Activated T-cell treated with anti-CD3 and anti-CD28 coated beads, Interleukin-2, amount 50 U/mL, for 72 hours (primary cell): ENCODE data around the gene WWOX. TPM values are rescaled to one million over a fixed set of nuclear protein-coding genes. Genes with fewer than 3 reads are reported as not detected.

Experiments
- ATAC-seq, 2 donors: fragments of 150-1000 bp; cut with Tn5 transposase; replicated peaks in 1 of 2; 2 replicates each; pipeline ENCODE4 v1.10.0; 2021; ENCODE audit warnings: moderate library complexity in 2 of 2, mild to moderate bottlenecking in 1 of 2
- DNase-seq, 2 donors: peaks; one replicate each; pipeline ENCODE4 v3.0.0; 2021 to 2022; ENCODE audit warnings: mixed read lengths in 1 of 2
- H3K27ac Mint-ChIP-seq: one replicate; pipeline ENCODE4 v1.8.0; 2022; ENCODE audit warnings: mild to moderate bottlenecking, moderate library complexity, mixed read lengths
- H3K27me3 Mint-ChIP-seq: one replicate; pipeline ENCODE4 v1.8.0; 2022; ENCODE audit warnings: low read depth, mixed read lengths
- H3K36me3 Mint-ChIP-seq, 2 donors: one replicate each; pipeline ENCODE4 v1.8.0; 2022; ENCODE audit warnings: mixed read lengths in 2 of 2, mild to moderate bottlenecking in 1 of 2; ENCODE audit not compliant: insufficient read depth in 2 of 2
- H3K4me1 Mint-ChIP-seq: one replicate; pipeline ENCODE4 v1.8.0; 2022; ENCODE audit warnings: low read depth, mixed read lengths
- H3K4me3 Mint-ChIP-seq, 2 donors: one replicate each; pipeline ENCODE4 v1.8.0; 2022; ENCODE audit warnings: mild to moderate bottlenecking in 2 of 2, mixed read lengths in 2 of 2, moderate library complexity in 2 of 2
- H3K9me3 Mint-ChIP-seq, 2 donors: one replicate each; pipeline ENCODE4 v1.8.0; 2022; ENCODE audit warnings: mixed read lengths in 2 of 2
- total RNA-seq, 2 donors: library from RNA; stranded (reverse); gene quantifications; one replicate each; pipeline ENCODE4 v1.2.3, GENCODE V29; 2022

WWOX gene
- total RNA-seq, 2 donors from 2014 or later: 21.2 to 21.5 TPM

DNA sequence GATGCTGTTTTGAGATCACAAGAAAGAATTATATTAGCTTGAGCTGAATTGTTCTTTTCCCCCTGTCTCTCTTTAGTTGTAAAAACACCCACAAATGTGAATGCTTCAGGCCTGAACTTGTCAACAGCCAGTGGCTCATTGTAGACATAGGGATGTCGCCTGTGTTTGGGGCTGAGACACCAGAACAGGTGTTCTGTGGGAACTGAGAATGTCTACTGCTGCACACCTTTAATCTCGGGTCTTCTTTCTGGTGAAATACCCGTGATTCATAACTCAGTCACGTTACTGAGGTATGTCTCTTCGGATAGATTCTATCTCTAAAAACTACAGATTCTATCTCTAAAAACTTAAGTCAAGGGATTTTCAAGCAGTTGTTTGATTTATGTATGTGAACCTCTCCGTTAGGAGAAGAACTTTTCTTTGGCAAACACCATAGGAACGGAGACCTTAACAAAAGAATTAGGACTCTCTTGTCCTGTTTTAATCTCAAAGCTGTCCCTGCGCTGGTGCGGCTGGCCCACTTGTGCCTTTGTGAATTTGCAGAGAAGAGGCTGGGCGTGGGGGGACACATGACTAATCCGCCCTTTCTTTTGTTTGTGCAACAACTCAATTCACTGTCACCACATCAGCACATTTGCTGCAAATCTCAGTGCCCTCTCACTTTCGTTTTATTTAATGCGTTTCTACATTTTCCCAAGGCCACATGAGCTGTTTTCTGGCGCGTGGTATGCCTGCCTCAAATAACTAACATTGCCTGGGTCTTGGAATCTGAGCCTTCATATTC lies 858.1 kb downstream of the WWOX start:
- Mint-ChIP-seq H3K36me3 (peaks cover 0 to 3% of the 10 kb centered on the region in 2 donors), H3K9me3 (peaks cover 4 to 11% of the 10 kb centered on the region in 2 donors), H3K4me1 (peaks cover 26% of the 10 kb centered on the region), H3K27ac (peak overlapping the region; percentile 94), H3K4me3 (peak overlapping the region; percentile 16 to 71), H3K27me3 (peaks cover 6% of the 10 kb centered on the region)
- peak; percentile 67 to 68 for ATAC-seq
- DNase-seq: peak; percentile 24 to 53

DNA sequence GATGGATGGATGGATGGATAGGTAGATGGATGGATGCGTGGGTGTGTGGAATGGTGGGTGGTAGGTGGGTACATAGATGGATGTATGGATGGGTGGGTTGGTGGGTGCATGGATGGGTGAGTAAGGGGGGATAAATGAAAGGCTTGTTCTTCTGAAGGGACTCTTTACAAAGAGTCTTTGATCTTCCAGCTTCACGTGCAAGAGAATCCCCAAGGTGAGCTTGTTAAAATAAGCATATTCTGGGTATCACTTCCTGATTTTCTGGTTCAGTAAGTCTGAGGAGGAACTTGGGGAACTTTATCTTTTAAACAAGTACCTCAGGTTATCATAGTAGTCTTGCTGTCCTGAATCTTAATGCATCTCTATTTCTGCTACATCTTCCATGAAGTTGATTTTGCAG lies 862.0 kb downstream of the WWOX start:
- Mint-ChIP-seq H3K27ac (peak overlapping the region; percentile 92), H3K4me1 (peaks cover 28% of the 10 kb centered on the region), H3K4me3 (peak overlapping the region in 1 of 2 donors; percentile 4), H3K27me3 (no peaks in the 10 kb centered on the region), H3K9me3 (peaks cover 6 to 18% of the 10 kb centered on the region in 2 donors), H3K36me3 (peaks cover 14 to 16% of the 10 kb centered on the region in 2 donors)
- no peak for ATAC-seq
- no peak for DNase-seq

DNA sequence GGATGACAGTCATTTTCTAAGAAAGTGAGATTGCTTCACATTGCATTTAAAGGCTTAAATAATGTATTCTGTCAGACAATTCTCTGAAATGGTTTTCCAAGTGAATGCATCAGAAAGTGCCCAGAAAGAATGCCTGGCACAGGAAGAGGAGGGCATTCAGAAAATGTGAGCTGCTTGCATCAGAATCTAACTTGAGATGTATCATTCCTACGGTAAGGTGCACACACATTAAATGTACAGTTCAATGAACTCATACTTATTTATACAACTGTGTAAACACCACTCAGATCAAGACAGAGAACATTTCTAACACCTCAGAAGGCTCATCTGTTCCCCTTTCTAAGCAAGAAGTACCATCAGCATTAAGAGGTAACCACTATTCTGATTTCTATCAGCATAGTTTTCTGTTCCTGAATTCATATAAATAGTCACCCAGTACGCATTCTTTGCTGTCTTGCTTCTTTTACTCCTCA lies 863.0 kb downstream of the WWOX start:
- Mint-ChIP-seq H3K36me3 (peaks cover 14 to 17% of the 10 kb centered on the region in 2 donors), H3K9me3 (peaks cover 6 to 18% of the 10 kb centered on the region in 2 donors), H3K27me3 (no peaks in the 10 kb centered on the region), H3K4me1 (peaks cover 20% of the 10 kb centered on the region), H3K4me3 (no peak overlapping the region), H3K27ac (peak overlapping the region; percentile 85)
- ATAC-seq: peak; percentile 92
- DNase-seq: peak; percentile 10 to 34

DNA sequence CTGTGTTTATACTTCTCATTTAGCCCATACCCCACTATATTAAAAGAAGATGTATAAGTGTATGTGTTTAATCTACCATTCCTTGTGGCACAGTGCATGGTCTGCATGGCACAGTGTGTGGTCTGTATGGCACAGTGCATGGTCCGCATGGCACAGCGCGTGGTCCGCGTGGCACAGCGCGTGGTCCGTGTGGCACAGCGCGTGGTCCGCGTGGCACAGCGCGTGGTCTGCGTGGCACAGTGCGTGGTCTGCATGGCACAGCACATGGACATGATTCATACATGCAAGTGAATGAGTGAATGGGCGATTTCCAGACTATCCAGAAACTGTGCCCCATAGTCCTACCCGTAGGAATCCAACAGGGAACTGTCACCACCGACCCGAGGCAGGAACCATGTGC lies 868.5 kb downstream of the WWOX start:
- Mint-ChIP-seq H3K36me3 (peaks cover 11 to 15% of the 10 kb centered on the region in 2 donors), H3K9me3 (peaks cover 4 to 9% of the 10 kb centered on the region in 2 donors), H3K27ac (no peak overlapping the region), H3K4me1 (peaks cover 5% of the 10 kb centered on the region), H3K27me3 (no peaks in the 10 kb centered on the region), H3K4me3 (no peak overlapping the region)
- ATAC-seq (no peak), DNase-seq (no peak)

DNA sequence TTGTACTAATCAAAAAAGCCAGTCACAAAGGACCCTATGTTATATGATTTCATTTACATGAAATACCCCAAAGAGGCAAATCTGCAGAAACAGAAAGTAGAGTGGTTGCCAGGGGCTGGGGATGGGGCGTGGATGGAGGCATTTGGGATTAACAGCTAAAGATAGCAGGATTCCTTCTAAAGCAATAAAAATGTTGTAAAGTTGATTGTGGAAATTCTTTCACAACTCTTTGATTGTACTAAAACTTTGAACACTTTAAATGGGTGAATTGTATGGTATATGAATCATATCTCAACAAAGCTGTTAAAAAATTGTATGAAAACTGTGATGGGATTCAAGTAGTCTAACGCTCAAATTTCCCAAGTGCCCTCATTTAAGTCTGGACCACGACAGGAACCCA lies 870.3 kb downstream of the WWOX start:
- Mint-ChIP-seq H3K4me3 (no peak overlapping the region), H3K9me3 (peaks cover 2 to 3% of the 10 kb centered on the region in 2 donors), H3K4me1 (no peaks in the 10 kb centered on the region), H3K27me3 (no peaks in the 10 kb centered on the region), H3K27ac (no peak overlapping the region), H3K36me3 (peaks cover 5 to 7% of the 10 kb centered on the region in 2 donors)
- DNase-seq (no peak), ATAC-seq (no peak)

DNA sequence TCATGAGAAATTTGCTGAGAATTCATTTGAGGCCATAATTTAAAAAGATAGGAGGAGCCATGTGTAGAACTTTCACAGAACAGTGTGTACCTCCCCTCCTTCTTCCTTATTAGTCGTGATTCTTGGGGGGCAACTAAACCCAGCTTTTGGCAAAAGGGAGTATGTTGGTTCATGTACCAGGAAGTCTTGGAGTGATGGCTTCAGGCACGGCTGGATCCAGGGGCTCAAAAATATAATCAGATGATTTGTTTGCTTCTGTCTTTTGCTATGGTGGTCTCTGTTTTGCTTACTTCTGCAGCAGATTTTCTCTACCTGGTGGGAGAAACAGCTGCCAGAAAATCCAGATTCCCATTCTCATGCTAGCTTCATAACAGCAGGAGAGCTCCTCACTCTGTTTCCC lies 871.2 kb downstream of the WWOX start:
- DNase-seq (no peak), ATAC-seq (no peak)
- H3K27me3 Mint-ChIP-seq: no peaks in the 10 kb centered on the region
- H3K4me1 Mint-ChIP-seq: no peaks in the 10 kb centered on the region
- H3K36me3 Mint-ChIP-seq: peaks cover under 1 to 3% of the 10 kb centered on the region in 2 donors
- H3K27ac Mint-ChIP-seq: no peak overlapping the region
- H3K4me3 Mint-ChIP-seq: no peak overlapping the region
- peaks cover under 1% of the 10 kb centered on the region in 2 donors for H3K9me3 Mint-ChIP-seq

DNA sequence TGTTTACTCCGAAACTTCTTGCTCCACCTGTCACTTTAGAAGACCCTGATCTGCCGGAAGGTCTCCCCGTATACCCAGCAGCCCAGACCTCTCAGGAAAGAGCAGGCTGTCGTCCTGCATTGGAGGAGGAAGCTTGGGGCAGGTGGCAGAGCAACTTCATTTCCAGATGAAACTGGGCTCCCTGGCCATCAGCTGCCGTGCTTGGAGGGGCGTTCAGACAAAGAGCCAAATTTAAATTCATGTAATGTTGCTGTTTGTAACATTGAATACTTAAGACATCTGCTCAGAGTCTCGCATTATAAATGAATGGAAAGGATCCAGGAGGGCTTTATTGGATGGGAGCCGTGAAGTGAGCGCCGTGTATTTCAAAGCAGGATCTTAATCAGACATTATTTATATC lies 872.6 kb downstream of the WWOX start:
- DNase-seq (no peak), ATAC-seq (no peak)
- peak overlapping the region in 1 of 2 donors; percentile 4 for H3K4me3 Mint-ChIP-seq
- H3K27me3 Mint-ChIP-seq: no peaks in the 10 kb centered on the region
- H3K4me1 Mint-ChIP-seq: no peaks in the 10 kb centered on the region
- no peak overlapping the region for H3K27ac Mint-ChIP-seq
- H3K36me3 Mint-ChIP-seq: peaks cover 0 to 5% of the 10 kb centered on the region in 2 donors
- no peaks in the 10 kb centered on the region for H3K9me3 Mint-ChIP-seq

DNA sequence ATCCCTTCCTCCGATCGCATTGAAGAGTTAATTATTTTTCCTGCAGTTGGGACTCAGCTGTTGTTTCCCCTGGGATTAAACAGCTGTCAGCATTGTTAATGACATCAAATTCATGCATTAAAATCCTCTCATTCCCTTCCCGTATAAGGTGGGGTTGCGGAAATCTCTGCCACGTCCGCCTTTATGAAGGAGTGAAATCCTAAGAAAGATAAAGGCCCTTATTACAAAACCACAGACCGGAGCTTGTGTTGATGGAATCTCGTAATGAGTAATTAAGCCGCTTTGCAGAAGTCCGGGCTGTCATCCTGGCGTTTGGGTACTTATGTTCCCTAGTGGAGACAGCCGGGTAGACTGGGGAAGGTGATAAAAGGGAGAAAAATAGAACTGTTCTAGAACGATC lies 873.5 kb downstream of the WWOX start:
- peaks cover 0 to 3% of the 10 kb centered on the region in 2 donors for H3K36me3 Mint-ChIP-seq
- no peak for ATAC-seq
- H3K9me3 Mint-ChIP-seq: peaks cover 0 to 2% of the 10 kb centered on the region in 2 donors
- no peaks in the 10 kb centered on the region for H3K27me3 Mint-ChIP-seq
- peak overlapping the region; percentile 68 for H3K27ac Mint-ChIP-seq
- peak overlapping the region in 1 of 2 donors; percentile 53 for H3K4me3 Mint-ChIP-seq
- H3K4me1 Mint-ChIP-seq: no peaks in the 10 kb centered on the region
- no peak for DNase-seq

DNA sequence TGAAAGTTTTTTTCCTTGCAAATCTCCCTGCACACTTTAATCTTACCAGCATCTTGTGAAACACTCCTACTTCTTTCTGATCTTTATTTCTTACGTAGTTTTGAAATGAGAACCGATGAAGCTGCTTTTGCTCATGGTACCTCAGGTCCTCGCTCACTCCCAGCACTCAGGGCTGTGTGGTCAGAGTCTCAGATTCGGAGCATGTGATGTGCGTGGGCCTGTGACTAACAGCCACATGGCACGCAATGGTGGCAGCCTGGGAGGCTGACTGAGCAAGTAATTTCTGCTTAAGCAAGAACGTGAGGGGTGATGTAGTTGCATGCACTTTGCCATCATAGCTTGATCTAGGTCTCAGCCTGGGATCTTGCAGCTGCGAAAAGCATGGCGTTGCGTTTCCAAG lies 876.8 kb downstream of the WWOX start:
- Mint-ChIP-seq H3K36me3 (peaks cover 0 to 3% of the 10 kb centered on the region in 2 donors), H3K4me1 (no peaks in the 10 kb centered on the region), H3K27me3 (no peaks in the 10 kb centered on the region), H3K27ac (peak overlapping the region; percentile 69), H3K9me3 (peaks cover 0 to 2% of the 10 kb centered on the region in 2 donors), H3K4me3 (peak overlapping the region in 1 of 2 donors; percentile 13)
- ATAC-seq (peak; percentile 84 to 97), DNase-seq (peak; percentile 42 to 62)

DNA sequence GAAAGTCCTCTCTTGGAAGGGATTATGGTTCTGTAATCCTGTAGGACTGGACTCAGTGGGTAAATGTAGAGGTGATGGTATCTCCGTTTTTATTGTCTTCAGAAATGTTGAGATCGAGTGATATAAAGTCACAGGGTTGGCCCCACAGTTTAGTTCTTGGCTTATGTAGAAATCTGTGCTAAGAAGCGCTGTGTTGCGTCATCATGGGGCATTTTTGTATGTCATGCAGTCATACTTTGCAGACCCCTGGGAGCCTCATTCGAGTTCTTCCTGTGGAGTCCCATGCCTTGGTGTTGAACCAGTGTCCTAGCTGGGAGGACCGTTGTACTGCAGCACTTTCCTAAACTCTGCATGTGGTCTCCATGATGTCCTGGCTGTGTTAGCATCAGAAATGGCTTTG lies 881.4 kb downstream of the WWOX start:
- Mint-ChIP-seq H3K4me3 (no peak overlapping the region), H3K27ac (no peak overlapping the region), H3K36me3 (peaks cover 0 to 4% of the 10 kb centered on the region in 2 donors), H3K4me1 (no peaks in the 10 kb centered on the region), H3K27me3 (no peaks in the 10 kb centered on the region), H3K9me3 (peaks cover 0 to 2% of the 10 kb centered on the region in 2 donors)
- DNase-seq (no peak), ATAC-seq (no peak)

DNA sequence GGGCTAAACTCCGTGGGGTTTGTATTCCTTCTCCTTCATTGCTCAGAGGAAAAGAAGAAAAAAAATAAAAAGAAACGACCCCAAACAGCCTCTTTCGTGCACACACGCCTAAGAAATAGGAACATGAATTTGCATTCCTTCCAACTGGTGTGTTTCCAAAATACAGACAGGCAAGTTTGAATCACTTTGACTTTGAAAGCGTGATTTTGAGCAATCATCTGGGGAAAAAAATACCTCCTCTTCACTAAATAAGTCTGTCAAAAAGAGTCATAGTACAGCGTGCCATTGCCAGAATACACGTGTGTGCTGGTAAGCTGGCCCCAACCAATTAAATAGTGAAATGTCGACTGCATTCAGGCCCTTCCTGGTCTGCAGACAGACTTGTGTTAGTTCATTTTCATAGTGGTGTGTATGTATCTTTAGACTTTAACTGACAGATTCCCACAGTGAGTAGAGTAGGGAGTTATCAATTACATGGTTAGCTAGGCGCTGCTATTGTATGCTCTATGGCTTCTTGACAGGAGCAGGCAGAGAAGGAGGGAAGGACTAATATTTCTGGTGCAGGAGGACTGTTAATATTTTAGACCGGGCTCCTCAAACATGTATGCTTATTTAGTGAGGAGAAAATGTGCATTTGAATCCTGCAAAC lies 882.8 kb downstream of the WWOX start:
- Mint-ChIP-seq H3K36me3 (peaks cover 0 to 2% of the 10 kb centered on the region in 2 donors), H3K9me3 (peaks cover 0 to 2% of the 10 kb centered on the region in 2 donors), H3K27me3 (peaks cover 5% of the 10 kb centered on the region), H3K4me3 (no peak overlapping the region), H3K27ac (no peak overlapping the region), H3K4me1 (no peaks in the 10 kb centered on the region)
- DNase-seq (no peak), ATAC-seq (no peak)

DNA sequence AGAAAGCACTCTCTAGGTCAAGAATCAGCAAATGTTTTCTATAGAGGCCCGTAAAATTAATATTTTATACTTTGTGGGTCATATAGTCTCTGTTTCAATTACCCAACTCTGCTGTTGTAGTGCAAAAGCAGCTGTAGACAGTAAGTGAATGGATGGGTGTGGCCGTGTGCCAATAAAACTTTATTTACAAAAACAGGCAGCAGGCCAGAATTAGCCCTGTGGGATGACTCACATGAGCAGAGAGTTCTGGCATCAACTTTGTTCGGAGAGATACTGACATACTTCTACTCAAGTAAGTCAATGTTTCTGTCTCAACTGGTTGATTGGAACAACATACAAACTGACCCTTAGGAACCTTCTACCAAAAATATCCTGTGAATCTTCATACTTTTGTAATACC lies 884.9 kb downstream of the WWOX start:
- ATAC-seq (no peak), DNase-seq (no peak)
- Mint-ChIP-seq H3K4me3 (no peak overlapping the region), H3K4me1 (peaks cover 2% of the 10 kb centered on the region), H3K9me3 (no peaks in the 10 kb centered on the region), H3K27ac (no peak overlapping the region), H3K27me3 (peaks cover 6% of the 10 kb centered on the region), H3K36me3 (peaks cover 0 to 2% of the 10 kb centered on the region in 2 donors)

DNA sequence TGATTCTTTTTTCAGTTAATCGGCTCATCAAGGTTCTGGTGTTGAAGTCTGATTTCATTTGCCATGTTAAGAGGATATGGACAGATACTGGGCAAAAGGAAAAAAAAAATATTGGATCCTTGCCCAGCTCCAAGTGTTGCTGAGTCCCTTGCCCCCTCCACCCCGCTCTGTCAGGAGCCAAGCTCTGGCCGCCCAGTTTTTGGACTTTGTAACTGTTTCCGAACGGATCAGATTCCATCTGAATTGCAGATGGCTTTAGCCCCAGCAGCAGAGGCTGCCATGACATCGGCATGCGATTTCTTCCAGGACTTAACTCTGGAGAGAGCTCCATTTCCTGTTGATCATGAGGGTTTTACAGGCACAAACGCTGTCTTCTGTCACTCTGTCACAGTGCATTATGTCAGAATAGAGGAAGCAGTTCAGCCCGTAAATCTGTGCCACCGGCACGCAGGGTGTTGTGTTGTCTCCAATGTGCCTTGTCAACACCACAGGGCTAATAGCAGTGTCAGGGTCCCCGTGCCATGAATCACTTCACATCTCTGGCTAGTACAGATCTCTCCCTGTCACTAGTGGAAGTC lies 885.5 kb downstream of the WWOX start:
- Mint-ChIP-seq H3K27me3 (peaks cover 6% of the 10 kb centered on the region), H3K4me1 (peaks cover 6% of the 10 kb centered on the region), H3K27ac (no peak overlapping the region), H3K9me3 (no peaks in the 10 kb centered on the region), H3K4me3 (no peak overlapping the region), H3K36me3 (peaks cover 0 to 2% of the 10 kb centered on the region in 2 donors)
- no peak for DNase-seq
- no peak for ATAC-seq
